HG02870 (cell line): ENCODE data around the gene TYRP1.

Experiments used
- ATAC-seq: cut with Tn5 transposase; IDR thresholded peaks from one replicate; pipeline ENCODE4 v1.9.1; 2021; ENCODE audit warnings: mild to moderate bottlenecking, moderate library complexity; ENCODE audit not compliant: unreplicated experiment

Gene TYRP1

GRCh38 chr9:12696931-12697622 lies 3.9 kb downstream of the TYRP1 start:
- ATAC-seq: no peak

GRCh38 chr9:12697719-12698118 lies 4.5 kb downstream of the TYRP1 start:
- no peak for ATAC-seq

GRCh38 chr9:12698266-12698665 lies 5.1 kb downstream of the TYRP1 start:
- ATAC-seq: no peak

GRCh38 chr9:12698986-12699385 lies 5.8 kb downstream of the TYRP1 start:
- no peak for ATAC-seq

GRCh38 chr9:12699529-12699928 lies 6.3 kb downstream of the TYRP1 start:
- no peak for ATAC-seq

GRCh38 chr9:12701126-12701525 lies 7.9 kb downstream of the TYRP1 start:
- ATAC-seq: no peak

GRCh38 chr9:12702160-12702758 lies 9.1 kb downstream of the TYRP1 start:
- ATAC-seq: no peak

- ATAC-seq: no peak
These were observed 10.8 kb downstream of the TYRP1 start for GRCh38 chr9:12703996-12704395.

- ATAC-seq: no peak
These were observed 12.7 kb downstream of the TYRP1 start for GRCh38 chr9:12705738-12706391.

GRCh38 chr9:12708562-12709298 lies 15.5 kb downstream of the TYRP1 start:
- no peak for ATAC-seq

- ATAC-seq: no peak
These were observed 19.3 kb downstream of the TYRP1 start for GRCh38 chr9:12712532-12712931.

GRCh38 chr9:12715268-12715667 lies 22.1 kb downstream of the TYRP1 start:
- ATAC-seq: no peak

- no peak for ATAC-seq
These were observed 23.8 kb downstream of the TYRP1 start for GRCh38 chr9:12716823-12717600.

- ATAC-seq: no peak
These were observed 24.7 kb downstream of the TYRP1 start for GRCh38 chr9:12717907-12718306.

- no peak for ATAC-seq
These were observed 25.4 kb downstream of the TYRP1 start for GRCh38 chr9:12718482-12719026.

GRCh38 chr9:12719431-12719830 lies 26.2 kb downstream of the TYRP1 start:
- ATAC-seq: no peak

- ATAC-seq: no peak
These were observed 27.4 kb downstream of the TYRP1 start for GRCh38 chr9:12720551-12720950.

- no peak for ATAC-seq
These were observed 28.9 kb downstream of the TYRP1 start for GRCh38 chr9:12722131-12722530.

- no peak for ATAC-seq
These were observed 30.3 kb downstream of the TYRP1 start for GRCh38 chr9:12723409-12724028.

- no peak for ATAC-seq
These were observed 33.6 kb downstream of the TYRP1 start for GRCh38 chr9:12726795-12727194.
